ENCODE results near the gene TNFRSF8.

GRCh38 chr1:12169442-12170135 lies 106.5 kb downstream of the TNFRSF8 start:
- TF ChIP-seq POLR2A (IDR thresholded peaks at IDR 0.05; ENCODE audit: low read length) (no peak), GATA1 (IDR thresholded peaks at IDR 0.05; ENCODE audit: low read depth, low read length) (no peak)

All from erythroblast (primary cell).